Right lobe of liver (tissue), 4 donors: ENCODE measurements around the gene SEC22A.

Experiments used
- POLR2A ChIP-seq: fragments of 450-650 bp; IDR thresholded peaks from one replicate; pipeline ENCODE4 v1.6.1; 2017; ENCODE audit warnings: antibody characterized with exemption, mild to moderate bottlenecking
- TF ChIP-seq, protein P1 (sequence below), 4 donors: fragments of 200-600 bp in 3 of 4; fragments of 450-650 bp in 1 of 4; IDR thresholded peaks; one replicate each; pipeline versions ENCODE4 v1.5.1 to v1.8.0; 2016 to 2022; ENCODE audit warnings: antibody characterized with exemption in 4 of 4, mild to moderate bottlenecking in 2 of 4
- donor health status: DM: no; HTN: no; CAD: no.
- donor health status: DM: no; HTN: no; CAD: no.
- donor health status: DM: no; HTN: yes; CAD: no.

DNA sequence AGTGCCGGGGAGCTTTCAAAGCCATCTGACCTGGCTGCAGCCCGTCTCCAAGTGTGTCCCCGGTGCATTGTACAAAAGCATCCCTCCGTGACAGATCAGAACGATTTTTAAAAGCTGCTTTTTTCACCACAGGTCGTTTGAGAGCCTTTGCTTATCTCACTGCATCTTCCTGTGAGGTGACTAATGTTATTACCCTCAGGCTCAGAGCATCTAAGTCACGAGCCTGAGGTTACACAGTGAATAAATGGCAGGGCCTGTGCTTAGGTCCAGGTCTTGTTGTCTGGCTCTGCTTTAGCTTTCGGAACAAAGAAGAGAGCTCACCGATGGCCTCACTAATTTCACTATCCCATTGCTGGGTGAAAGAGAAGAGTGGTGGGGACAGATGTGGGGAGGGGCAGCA, 83.3 kb downstream of the SEC22A start:
- TF ChIP-seq, protein P1, sequence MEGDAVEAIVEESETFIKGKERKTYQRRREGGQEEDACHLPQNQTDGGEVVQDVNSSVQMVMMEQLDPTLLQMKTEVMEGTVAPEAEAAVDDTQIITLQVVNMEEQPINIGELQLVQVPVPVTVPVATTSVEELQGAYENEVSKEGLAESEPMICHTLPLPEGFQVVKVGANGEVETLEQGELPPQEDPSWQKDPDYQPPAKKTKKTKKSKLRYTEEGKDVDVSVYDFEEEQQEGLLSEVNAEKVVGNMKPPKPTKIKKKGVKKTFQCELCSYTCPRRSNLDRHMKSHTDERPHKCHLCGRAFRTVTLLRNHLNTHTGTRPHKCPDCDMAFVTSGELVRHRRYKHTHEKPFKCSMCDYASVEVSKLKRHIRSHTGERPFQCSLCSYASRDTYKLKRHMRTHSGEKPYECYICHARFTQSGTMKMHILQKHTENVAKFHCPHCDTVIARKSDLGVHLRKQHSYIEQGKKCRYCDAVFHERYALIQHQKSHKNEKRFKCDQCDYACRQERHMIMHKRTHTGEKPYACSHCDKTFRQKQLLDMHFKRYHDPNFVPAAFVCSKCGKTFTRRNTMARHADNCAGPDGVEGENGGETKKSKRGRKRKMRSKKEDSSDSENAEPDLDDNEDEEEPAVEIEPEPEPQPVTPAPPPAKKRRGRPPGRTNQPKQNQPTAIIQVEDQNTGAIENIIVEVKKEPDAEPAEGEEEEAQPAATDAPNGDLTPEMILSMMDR (IDR thresholded peaks at IDR 0.05), result no peak
- no peak for TF ChIP-seq POLR2A
